HG03064 (cell line): ENCODE measurements around the gene DTNB.

Experiments
- ATAC-seq: cut with Tn5 transposase; IDR thresholded peaks from one replicate; pipeline ENCODE4 v1.9.1; 2021; ENCODE audit warnings: low read depth; ENCODE audit not compliant: unreplicated experiment

Gene DTNB

GRCh38 chr2:25402477-25402876, 270.9 kb downstream of the DTNB start:
- ATAC-seq: peak; percentile 40

GRCh38 chr2:25401307-25402026, 271.9 kb downstream of the DTNB start:
- no peak for ATAC-seq

- ATAC-seq: no peak
Observed at GRCh38 chr2:25400576-25401216, 272.7 kb downstream of the DTNB start.

- no peak for ATAC-seq
Observed at GRCh38 chr2:25400169-25400568, 273.2 kb downstream of the DTNB start.

GRCh38 chr2:25398534-25398933, 274.8 kb downstream of the DTNB start:
- ATAC-seq: no peak

- ATAC-seq: no peak
Observed at GRCh38 chr2:25397777-25398176, 275.6 kb downstream of the DTNB start.

- no peak for ATAC-seq
Observed at GRCh38 chr2:25389161-25389560, 284.2 kb downstream of the DTNB start.

GRCh38 chr2:25388491-25388890, 284.9 kb downstream of the DTNB start:
- ATAC-seq: no peak

GRCh38 chr2:25387876-25388449, 285.4 kb downstream of the DTNB start:
- ATAC-seq: no peak

GRCh38 chr2:25386971-25387875, 286.2 kb downstream of the DTNB start:
- ATAC-seq: no peak

GRCh38 chr2:25385910-25386309, 287.5 kb downstream of the DTNB start:
- ATAC-seq: no peak

GRCh38 chr2:25383806-25384205, 289.6 kb downstream of the DTNB start:
- ATAC-seq: no peak

- ATAC-seq: no peak
Observed at GRCh38 chr2:25381502-25381901, 291.9 kb downstream of the DTNB start.

- ATAC-seq: no peak
Observed at GRCh38 chr2:25380586-25381375, 292.6 kb downstream of the DTNB start.

- no peak for ATAC-seq
Observed at GRCh38 chr2:25380023-25380422, 293.4 kb downstream of the DTNB start.

GRCh38 chr2:25379535-25379934, 293.8 kb downstream of the DTNB start:
- ATAC-seq: no peak

GRCh38 chr2:25378731-25379490, 294.5 kb downstream of the DTNB start:
- ATAC-seq: no peak

- no peak for ATAC-seq
Observed at GRCh38 chr2:25377822-25378421, 295.5 kb downstream of the DTNB start.
